GM12874 (cell line): Measurements from ENCODE around the gene NFATC1.

ENCODE experiments used
- TF ChIP-seq, protein P1 (sequence below): IDR thresholded peaks from 2 replicates; pipeline ENCODE4 v1.5.1; 2011; ENCODE audit warnings: low read depth, mild to moderate bottlenecking, control low read depth, low read length, moderate library complexity; ENCODE audit not compliant: insufficient read depth

Gene NFATC1

DNA sequence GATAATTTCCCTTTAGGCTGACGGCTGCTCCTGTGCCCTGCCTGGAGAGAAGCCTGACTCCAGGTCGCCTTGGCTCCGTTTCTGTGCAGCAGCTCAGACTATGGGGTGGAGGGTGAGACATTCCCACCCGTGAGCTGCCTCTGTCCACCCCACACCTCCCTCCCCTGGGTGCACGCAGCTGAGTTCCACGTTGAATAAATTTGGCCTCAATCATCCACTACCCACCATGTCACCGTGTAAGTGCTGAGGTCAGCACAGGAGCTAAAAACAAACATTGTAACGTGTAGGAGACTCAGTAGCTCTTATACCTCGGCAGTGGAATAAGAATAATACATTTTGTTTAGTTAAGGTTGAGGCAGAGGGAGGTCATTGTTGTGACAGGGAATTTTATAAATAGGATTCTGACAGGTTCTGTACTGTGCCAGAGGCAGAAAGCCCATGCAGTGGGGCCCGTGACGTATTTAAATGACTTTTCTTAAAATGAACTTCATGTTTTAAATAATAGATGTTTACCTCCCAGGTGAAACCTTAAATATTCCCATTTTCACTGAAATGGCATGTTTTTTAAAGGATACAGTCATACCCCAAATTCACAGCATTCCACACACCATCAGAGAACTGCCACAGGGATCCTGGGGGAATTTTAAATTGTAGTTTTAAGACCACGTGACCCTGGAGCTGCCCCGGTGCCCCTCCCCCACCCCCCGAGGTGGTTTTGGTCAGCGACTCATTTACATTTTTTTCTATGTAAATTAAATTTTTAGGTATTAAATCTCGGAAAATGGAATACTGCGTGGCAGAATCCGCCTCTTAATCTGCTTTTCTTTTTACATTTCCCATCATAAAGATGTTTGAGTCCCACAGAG lies 50.2 kb downstream of the NFATC1 start:
- TF ChIP-seq, protein P1, sequence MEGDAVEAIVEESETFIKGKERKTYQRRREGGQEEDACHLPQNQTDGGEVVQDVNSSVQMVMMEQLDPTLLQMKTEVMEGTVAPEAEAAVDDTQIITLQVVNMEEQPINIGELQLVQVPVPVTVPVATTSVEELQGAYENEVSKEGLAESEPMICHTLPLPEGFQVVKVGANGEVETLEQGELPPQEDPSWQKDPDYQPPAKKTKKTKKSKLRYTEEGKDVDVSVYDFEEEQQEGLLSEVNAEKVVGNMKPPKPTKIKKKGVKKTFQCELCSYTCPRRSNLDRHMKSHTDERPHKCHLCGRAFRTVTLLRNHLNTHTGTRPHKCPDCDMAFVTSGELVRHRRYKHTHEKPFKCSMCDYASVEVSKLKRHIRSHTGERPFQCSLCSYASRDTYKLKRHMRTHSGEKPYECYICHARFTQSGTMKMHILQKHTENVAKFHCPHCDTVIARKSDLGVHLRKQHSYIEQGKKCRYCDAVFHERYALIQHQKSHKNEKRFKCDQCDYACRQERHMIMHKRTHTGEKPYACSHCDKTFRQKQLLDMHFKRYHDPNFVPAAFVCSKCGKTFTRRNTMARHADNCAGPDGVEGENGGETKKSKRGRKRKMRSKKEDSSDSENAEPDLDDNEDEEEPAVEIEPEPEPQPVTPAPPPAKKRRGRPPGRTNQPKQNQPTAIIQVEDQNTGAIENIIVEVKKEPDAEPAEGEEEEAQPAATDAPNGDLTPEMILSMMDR: no peak

DNA sequence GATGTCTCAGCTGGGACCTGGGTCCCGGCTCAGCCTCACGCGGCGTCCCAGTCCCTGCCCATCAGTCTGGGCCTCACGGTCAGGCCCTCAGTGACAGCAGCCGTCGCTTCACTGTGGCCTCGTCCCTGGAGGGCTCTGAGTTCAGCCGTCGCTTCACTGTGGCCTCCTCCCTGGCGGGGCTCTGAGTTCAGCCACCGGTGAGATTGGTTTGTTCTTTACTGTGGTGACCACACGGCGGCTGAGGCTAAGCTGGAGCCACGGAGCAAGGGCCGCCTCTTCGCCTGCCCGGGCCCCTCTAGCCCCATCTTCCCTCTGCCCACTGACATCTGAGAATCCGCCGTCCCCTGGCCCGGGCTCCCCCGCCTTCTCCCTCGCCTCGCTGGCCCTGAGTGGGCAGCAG lies 51.2 kb downstream of the NFATC1 start:
- TF ChIP-seq, protein P1: no peak

DNA sequence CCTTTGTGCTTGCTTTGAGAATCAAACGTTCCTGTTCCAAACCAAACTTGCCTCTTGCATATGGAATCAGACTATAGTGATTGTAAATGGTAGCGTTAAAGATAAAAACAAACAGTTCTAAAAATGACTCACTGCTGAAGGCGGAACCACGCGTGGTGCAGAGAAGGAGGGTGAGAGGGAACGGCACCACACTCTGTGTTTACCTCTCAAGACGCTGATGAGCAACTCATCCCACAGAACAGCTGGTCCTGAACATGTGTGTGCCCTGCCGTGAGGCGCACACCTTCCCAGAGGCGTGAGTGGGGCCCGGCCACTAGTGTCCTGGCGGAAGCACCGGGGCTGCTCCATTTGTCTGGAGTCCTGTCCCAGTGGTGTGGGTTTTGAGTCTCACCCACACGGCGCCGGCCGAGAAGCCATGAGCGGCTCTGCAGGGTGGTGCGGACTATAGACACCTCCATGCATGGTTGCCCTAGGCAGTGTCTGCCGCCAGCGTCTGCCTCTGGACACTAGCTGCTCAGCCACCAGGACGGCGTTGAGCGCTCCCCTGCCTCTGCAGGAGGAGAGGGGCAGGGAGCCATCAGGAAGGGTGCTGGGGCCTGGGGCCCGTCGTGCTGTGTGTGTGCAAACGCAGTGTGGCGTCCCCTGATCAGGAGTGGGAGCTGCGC lies 52.1 kb downstream of the NFATC1 start:
- TF ChIP-seq, protein P1: no peak

DNA sequence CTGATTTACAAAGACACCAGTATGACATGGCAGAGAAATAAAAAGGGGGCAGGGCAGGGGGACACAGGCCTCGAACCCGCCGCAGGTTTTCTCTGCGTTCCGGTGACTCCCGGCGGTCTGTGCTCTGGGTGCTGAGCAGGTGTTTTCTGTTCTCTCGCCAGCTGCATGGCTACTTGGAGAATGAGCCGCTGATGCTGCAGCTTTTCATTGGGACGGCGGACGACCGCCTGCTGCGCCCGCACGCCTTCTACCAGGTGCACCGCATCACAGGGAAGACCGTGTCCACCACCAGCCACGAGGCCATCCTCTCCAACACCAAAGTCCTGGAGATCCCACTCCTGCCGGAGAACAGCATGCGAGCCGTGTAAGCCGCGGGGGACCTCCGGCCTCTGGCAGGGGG lies 52.9 kb downstream of the NFATC1 start:
- TF ChIP-seq, protein P1: no peak

DNA sequence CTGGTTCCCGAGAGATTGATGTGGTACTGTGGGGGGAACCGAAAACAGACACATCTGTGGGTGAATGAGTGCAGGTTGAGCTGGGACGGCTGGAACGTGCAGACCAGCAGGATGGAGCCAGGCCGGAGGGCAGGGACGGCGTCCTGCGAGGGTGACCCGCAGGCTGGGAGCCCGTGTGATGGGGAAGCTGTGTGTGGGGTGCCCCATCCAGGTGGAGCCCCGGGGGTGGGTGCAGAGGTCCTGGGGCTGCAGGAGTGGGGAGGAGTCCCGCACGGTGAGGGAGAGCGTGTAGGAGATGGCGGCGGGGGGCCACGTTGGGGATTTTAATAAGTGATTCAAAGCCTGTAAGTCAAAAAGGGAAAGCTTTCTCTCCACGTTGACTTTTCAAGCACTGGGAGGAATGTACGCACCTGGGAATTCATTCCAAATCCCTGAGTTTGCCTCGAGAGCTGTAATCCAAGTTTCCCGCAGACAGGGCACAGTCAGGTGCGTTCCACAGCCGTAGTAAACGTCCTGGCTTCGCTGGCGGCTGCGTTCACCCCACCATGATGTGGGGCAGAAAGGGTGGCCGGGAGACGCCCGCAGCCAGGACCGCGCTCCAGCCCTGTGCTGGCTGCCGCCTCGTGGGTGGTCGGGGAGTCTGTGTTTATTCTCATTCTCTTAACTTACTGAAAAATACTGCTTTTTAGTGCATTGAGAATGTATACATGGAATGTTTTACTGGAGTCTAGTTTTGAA lies 54.0 kb downstream of the NFATC1 start:
- TF ChIP-seq, protein P1: no peak

DNA sequence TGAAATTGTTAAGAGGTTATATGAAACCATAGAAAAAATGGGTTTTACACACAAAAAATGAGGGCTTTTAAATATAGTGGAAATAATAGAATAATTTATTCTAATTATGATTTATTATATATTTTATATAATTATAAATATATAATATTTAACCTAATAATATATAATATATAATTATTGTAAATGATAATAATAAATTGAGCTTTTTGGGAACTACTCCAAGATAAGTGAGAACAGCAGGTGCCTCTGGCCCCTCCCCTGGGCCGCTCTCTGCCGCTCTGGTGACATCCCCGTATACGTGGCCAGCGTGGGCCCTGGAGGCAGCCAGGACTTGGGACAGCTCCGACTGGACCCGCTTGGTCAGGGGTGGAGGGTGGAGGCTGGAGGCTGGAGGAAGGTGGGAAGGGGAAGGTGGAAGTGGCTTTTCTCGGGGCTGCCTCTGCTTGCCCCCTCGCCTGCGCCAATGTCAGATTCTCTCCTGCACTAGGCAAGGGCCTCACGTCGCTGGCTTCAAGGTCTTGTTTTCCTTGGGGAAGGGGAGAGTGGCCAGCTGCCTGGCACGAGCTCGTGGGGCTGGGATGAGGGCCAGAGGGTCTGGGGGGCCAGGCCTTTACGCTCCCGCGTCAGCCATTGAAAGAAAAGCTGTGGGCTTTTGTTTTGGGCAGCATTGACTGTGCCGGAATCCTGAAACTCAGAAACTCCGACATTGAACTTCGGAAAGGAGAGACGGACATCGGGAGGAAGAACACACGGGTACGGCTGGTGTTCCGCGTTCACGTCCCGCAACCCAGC lies 54.8 kb downstream of the NFATC1 start:
- TF ChIP-seq, protein P1: no peak
